Measurements from ENCODE around the gene RAB1A.
"Not testable (repeated sequence)": the region's sequence is repeated elsewhere in the genome, so short reads cannot be mapped to it uniquely, and the experiment has no call there.

Gene RAB1A

DNA sequence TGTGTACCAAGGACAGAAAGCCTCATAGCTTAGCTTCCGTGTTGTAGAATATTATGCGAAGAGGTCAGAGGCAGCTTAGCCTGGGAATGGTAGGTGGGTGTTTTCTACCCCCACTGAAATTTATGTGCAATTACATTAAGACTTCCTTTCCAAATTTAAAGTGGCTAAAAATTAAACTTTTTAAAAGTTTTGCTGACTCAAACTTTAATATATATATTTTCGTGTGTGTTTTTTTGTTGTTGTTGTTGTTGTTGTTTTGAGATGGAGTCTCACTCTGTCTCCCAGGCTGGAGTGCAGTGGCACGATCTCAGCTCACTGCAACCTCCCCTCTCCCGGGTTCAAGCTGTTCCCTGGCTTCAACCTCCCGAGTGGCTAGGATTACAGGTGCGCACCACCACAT is 4.3 kb upstream of the RAB1A start:
- DNase-seq = no peak

GRCh38 chr2:65133626-65134025 is 3.7 kb upstream of the RAB1A start:
- DNase-seq = no peak

DNA sequence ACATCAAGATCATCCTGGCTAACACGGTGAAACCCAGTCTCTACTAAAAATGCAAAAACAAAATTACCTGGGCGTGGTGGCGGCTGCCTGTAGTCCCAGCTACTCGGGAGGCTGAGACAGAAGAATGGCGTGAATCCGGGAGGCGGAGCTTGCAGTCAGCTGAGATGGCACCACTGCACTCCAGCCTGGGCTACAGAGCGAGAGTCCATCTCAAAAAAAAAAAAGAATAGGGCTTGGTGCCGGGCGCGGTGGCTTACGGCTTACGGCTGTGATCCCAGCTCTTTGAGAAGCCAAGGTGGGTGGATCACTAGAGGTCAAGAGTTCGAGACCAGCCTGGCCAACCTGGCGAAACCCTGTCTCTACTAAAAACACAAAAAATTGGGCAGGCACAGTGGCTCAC is 3.0 kb upstream of the RAB1A start:
- DNase-seq = not testable (repeated sequence)

DNA sequence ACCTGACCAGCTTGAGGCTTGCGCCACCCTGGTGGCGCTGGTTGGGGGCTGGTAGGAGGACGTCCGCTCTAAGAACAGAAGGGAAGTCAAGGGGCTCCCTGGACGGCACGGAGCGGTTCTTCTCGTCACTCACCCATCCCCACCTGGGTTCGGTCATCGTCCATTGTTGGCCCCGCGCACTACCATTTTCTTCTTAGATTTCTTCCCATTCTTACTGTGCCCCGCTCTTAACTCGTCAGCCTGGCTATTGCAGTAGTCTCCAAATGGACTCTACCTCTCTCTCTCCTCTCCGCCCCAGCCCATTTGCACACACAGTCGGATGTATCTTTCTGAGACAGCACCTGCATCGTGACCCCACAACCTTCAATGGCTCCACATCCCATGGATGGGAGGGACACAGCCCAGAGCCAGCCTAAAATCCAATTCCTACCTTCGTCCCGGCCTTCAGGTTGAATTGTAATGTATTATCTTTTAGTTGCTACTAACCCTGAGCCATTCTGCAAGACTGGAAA is 814 bp upstream of the RAB1A start:
- DNase-seq = no peak

- no peak for DNase-seq
Measured at GRCh38 chr2:65129286-65129825, 550 bp downstream of the RAB1A start.

DNA sequence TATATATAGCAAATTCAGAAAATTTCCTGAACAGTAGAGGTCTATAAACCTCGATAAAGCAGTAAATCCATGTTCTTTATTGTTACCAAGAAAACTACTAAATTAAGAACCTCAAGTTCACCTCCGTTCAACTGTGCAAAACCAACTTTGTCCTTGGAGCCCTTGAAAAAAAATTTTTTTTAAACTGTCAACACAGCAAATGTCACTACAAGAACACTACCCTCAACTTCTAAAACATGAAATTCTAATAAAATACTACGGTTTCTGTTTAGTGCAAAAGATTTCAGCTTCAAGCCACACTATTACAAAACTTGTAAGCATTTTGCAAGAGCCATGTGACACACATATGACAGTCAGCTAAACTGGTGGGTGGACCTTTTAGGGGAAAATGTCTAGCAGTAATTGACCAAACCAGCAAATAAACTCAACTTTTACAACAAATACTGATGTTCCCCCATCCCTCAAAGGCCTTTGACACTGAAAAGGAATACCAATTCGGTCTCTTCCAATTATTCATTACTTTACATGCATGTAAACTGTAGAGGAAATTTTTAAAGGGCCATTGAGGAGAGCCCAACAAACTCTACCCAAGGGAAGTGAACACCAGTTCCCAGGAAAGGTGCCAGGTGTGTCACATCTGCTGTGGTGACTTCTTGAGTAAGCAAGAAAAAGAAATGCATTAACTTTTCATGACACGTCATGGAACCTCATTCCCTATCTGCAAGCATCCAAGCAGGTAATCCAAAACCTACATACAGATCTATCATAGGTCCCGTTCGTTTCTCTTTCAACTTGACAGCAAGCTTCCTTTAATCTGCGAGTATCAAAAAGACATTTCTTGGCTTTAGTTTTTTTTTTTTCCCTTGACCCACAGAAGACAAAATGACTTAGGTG is 1.4 kb downstream of the RAB1A start:
- DNase-seq = no peak

DNA sequence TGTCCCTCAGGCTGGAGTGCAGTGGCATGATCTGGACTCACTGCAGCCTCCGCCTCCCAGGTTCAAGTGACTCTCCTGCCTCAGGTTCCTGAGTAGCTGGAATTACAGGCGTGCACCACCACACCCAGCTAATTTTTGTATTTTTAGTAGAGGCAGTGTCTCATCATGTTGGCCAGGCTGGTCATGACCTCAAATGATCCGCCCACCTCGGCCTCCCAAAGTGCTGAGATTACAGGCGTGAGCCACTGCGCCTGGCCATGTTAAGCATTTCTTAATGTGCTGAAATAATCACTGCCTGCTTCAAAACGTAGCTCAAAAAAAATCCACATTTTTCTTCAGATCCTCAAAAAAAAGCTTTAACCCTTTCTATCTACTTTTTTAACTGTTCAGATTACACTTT is 4.4 kb downstream of the RAB1A start:
- not testable (repeated sequence) for DNase-seq

DNA sequence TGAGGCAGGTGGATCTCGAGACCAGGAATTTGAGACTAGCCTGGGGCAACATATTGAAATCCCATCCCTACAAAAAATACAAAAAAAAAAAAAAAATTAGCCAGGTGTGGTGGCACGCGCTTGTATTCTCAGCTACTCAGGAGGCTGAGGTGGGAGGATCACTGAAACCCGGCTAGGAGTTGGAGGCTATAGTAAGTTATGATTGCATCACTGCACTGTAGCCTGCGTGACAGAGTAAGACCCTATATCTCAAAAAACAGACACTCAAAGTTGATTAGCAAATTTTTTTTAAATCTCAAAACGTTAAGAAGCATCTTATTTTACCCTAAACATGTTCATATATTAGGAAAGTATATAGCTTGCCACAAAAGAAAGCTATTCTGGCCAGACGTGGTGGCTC is 7.6 kb downstream of the RAB1A start:
- DNase-seq = no peak

- no peak for DNase-seq
Measured at GRCh38 chr2:65120990-65121693, 8.8 kb downstream of the RAB1A start.

- no peak for DNase-seq
Measured at GRCh38 chr2:65116645-65117044, 13.3 kb downstream of the RAB1A start.

DNA sequence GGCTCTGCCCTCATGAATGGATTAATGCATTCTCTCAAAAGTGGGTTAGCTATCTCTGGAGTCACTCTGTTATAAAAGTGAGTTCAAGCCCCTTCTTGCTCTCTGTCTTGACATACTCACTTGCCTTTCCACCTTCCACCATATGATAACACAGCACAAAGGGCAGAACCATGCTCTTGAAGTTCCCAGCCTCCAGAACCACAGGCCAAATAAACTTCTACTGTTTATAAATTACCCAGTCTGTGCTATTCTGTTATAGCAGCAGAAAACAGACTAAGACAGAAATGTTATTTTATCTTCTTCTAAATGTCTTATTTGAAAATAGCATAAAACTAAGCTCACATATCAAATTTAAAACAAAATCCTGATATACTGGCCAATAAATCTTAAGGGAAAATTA is 15.0 kb downstream of the RAB1A start:
- no peak for DNase-seq

GRCh38 chr2:65113816-65114215 is 16.1 kb downstream of the RAB1A start:
- DNase-seq = no peak

DNA sequence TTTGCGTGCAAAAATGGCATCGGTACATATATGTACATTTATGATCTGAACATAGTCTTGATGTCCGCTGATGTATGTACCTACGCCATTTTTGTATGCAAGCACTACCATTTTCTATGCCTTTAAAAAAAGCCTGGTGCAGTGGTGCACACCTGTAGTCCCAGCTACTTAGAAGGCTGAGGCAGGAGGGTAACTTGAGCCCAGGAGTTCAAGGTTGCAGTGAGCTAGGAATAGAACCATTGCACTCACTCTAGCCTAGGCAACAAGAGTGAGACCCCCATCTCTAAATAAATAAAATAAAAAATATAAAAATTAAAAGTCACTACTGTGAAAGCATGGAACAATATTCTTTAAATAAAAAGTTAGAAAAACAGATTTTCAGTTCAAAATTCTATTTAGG is 16.7 kb downstream of the RAB1A start:
- no peak for DNase-seq

GRCh38 chr2:65112633-65113032 is 17.3 kb downstream of the RAB1A start:
- DNase-seq = no peak

- DNase-seq = no peak
Measured at GRCh38 chr2:65108780-65109179, 21.1 kb downstream of the RAB1A start.

DNA sequence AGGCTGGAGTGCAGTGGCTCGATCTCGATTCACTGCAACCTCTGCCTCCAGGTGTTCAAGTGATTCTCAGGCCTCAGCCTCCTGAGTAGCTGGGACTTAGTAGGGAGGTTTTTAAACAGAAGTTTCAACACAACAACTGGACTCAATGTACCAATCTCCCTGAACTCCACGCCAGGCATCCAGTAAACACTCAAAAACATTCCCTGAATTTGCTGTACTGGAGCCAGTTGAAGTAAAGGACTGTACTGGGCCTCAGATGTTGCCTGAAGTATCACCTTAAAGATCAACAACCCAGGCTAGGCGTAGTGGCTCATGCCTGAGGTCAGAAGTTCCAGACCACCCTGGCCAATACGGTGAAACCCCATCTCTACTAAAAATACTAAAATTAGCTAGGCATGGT is 22.4 kb downstream of the RAB1A start:
- DNase-seq = no peak

GRCh38 chr2:65103013-65103715 is 26.7 kb downstream of the RAB1A start:
- peak; percentile 12 for DNase-seq

- no peak for DNase-seq
Measured at GRCh38 chr2:65101071-65101470, 28.8 kb downstream of the RAB1A start.

DNA sequence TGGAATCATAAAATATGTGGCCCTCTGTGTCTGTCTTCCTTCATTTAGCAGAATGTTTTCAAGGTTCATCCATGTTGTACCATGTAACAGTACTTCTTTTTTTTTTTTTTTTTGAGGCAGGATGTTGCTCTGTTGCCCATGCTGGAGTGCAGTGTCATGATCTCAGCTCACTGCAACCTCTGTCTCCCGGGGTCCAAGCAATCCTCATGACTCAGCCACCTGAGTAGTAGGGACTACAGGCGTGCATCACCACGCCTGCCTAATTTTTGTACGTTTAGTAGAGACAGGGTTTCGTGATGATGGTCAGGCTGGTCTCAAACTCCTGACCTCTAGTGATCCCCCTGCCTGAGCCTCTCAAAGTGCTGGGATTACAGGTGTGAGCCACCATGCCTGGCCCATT is 31.2 kb downstream of the RAB1A start:
- DNase-seq = no peak

DNA sequence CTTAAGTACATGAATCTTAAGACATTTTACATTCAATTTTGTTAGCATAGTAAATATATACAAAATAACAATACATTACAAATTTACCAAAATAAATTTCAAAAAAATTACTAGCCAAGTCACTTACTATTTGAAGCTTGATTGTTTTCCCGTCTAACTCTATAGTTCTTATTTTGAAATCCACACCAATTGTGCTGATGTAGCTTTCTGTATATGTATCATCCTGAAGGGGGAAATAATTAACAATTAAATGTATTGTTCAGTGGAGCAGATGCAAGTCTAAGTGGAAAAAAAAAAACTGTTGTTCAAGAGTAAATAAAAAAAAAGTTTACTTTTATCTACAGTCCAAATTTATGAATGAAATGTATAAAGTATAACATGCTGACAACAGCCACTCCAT is 32.1 kb downstream of the RAB1A start:
- DNase-seq = peak; percentile 24

DNA sequence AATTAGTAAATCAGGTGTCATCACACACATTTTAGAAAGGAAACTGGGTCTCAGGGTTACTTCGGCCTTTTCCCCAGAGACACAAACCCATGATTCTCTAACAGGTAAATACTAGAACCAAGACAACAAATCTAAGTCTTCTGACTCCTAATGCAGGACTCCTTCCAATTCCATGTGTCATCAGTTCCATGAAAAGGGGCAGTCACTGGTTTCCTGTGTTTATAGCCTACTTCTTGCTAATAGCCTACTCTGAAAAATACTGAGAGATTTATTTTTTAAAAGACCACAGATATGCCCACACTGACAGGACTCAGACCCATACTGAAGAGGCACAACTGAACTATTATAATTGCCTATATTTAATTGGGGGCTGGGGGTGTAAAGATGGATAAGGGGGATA is 33.0 kb downstream of the RAB1A start:
- no peak for DNase-seq

- DNase-seq = no peak
Measured at GRCh38 chr2:65093211-65093610, 36.7 kb downstream of the RAB1A start.

- no peak for DNase-seq
Measured at GRCh38 chr2:65092791-65093190, 37.1 kb downstream of the RAB1A start.

Data from NCI-H1105 treated with DMSO at 0.1 percent for 48 hours (cell line).